Tibial nerve (tissue), 4 donors: Measurements from ENCODE around the gene MN1.

Experiments
- EP300 ChIP-seq, 2 donors: sonication (generic); formaldehyde crosslinking; IDR thresholded peaks; one replicate each; pipeline ENCODE4 v1.6.1; 2017; ENCODE audit warnings: antibody characterized with exemption in 2 of 2, mild to moderate bottlenecking in 1 of 2
- TF ChIP-seq, protein P1 (sequence below), 5 experiments: fragments of 200-600 bp in 3 of 5; fragments of 450-650 bp in 2 of 5; sonication (generic) in 3 of 5; IDR thresholded peaks; one replicate each; pipeline ENCODE4 v1.5.1; 2016 to 2019; ENCODE audit warnings: antibody characterized with exemption in 5 of 5, mild to moderate bottlenecking in 3 of 5, moderate library complexity in 2 of 5

DNA sequence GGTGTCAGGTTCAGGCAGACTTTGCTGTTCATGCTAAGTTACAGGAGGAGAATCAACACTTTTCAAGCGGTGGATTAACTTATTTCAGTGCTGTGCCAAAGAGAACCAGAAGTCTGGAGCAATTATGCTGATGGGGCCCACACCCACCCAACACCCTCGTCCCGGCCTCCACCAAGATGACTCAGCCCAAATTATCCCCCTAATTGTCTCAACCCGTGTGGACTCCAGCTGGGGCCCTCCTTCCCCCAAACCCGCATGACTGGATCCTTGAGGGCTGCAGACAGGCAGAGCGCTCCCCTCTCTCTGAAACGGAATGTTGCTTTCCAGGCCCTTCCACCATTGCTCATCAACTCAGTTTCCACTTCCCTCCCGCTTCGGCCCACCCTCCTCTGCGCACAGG lies 34.6 kb upstream of the MN1 start:
- TF ChIP-seq, protein P1, sequence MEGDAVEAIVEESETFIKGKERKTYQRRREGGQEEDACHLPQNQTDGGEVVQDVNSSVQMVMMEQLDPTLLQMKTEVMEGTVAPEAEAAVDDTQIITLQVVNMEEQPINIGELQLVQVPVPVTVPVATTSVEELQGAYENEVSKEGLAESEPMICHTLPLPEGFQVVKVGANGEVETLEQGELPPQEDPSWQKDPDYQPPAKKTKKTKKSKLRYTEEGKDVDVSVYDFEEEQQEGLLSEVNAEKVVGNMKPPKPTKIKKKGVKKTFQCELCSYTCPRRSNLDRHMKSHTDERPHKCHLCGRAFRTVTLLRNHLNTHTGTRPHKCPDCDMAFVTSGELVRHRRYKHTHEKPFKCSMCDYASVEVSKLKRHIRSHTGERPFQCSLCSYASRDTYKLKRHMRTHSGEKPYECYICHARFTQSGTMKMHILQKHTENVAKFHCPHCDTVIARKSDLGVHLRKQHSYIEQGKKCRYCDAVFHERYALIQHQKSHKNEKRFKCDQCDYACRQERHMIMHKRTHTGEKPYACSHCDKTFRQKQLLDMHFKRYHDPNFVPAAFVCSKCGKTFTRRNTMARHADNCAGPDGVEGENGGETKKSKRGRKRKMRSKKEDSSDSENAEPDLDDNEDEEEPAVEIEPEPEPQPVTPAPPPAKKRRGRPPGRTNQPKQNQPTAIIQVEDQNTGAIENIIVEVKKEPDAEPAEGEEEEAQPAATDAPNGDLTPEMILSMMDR (IDR thresholded peaks at IDR 0.05): no peak
- no peak for TF ChIP-seq EP300 (IDR thresholded peaks at IDR 0.05)
